Measurements from ENCODE around the gene GBP4.

DNA sequence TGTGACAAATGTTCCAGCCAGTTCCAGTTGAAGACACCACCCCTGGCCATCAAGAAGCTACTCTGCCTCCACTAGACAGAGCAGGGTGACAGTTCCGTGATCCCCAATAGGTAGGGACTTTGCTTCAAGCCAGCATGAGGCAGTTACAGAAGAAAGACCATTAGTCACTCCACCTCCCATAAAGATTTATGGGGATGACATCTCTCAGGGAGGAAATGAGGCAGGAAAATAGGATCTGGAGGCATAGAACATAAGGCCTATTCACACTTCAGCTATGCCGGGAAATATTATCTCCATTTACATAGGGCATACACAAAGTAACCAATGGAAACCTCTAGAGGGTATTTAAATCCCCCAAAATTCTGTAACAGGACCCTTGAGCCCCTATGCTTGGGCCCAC lies 19.4 kb downstream of the GBP4 start:
- no peak for TF ChIP-seq POLR2A (IDR thresholded peaks at IDR 0.05)
- TF ChIP-seq, protein P1, sequence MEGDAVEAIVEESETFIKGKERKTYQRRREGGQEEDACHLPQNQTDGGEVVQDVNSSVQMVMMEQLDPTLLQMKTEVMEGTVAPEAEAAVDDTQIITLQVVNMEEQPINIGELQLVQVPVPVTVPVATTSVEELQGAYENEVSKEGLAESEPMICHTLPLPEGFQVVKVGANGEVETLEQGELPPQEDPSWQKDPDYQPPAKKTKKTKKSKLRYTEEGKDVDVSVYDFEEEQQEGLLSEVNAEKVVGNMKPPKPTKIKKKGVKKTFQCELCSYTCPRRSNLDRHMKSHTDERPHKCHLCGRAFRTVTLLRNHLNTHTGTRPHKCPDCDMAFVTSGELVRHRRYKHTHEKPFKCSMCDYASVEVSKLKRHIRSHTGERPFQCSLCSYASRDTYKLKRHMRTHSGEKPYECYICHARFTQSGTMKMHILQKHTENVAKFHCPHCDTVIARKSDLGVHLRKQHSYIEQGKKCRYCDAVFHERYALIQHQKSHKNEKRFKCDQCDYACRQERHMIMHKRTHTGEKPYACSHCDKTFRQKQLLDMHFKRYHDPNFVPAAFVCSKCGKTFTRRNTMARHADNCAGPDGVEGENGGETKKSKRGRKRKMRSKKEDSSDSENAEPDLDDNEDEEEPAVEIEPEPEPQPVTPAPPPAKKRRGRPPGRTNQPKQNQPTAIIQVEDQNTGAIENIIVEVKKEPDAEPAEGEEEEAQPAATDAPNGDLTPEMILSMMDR (IDR thresholded peaks at IDR 0.05) = no peak
